GM21526 (cell line): ENCODE data around the gene PLEKHD1.

Source experiments
- ATAC-seq: cut with Tn5 transposase; IDR thresholded peaks from one replicate; pipeline ENCODE4 v1.9.1; 2021; ENCODE audit warnings: moderate library complexity; ENCODE audit not compliant: unreplicated experiment, low FRiP score

Gene PLEKHD1

GRCh38 chr14:69505338-69506240 is 21.1 kb downstream of the PLEKHD1 start:
- no peak for ATAC-seq

GRCh38 chr14:69506241-69506595 is 21.7 kb downstream of the PLEKHD1 start:
- ATAC-seq, result no peak

- no peak for ATAC-seq
Measured at GRCh38 chr14:69518289-69519101, 34.0 kb downstream of the PLEKHD1 start.

GRCh38 chr14:69519204-69520100 is 34.9 kb downstream of the PLEKHD1 start:
- ATAC-seq, result no peak

GRCh38 chr14:69522026-69522425 is 37.5 kb downstream of the PLEKHD1 start:
- no peak for ATAC-seq

- ATAC-seq, result no peak
Measured at GRCh38 chr14:69525896-69526295, 41.4 kb downstream of the PLEKHD1 start.

- ATAC-seq, result no peak
Measured at GRCh38 chr14:69527635-69528034, 43.1 kb downstream of the PLEKHD1 start.

- no peak for ATAC-seq
Measured at GRCh38 chr14:69528143-69528542, 43.6 kb downstream of the PLEKHD1 start.

- ATAC-seq, result no peak
Measured at GRCh38 chr14:69528930-69529329, 44.4 kb downstream of the PLEKHD1 start.

- no peak for ATAC-seq
Measured at GRCh38 chr14:69529563-69529962, 45.0 kb downstream of the PLEKHD1 start.

- ATAC-seq, result no peak
Measured at GRCh38 chr14:69530095-69530494, 45.6 kb downstream of the PLEKHD1 start.

GRCh38 chr14:69531135-69531534 is 46.6 kb downstream of the PLEKHD1 start:
- no peak for ATAC-seq

GRCh38 chr14:69532561-69533340 is 48.2 kb downstream of the PLEKHD1 start:
- no peak for ATAC-seq

- ATAC-seq, result no peak
Measured at GRCh38 chr14:69535230-69535848, 50.8 kb downstream of the PLEKHD1 start.

- ATAC-seq, result no peak
Measured at GRCh38 chr14:69536971-69537370, 52.4 kb downstream of the PLEKHD1 start.

- ATAC-seq, result no peak
Measured at GRCh38 chr14:69537900-69538299, 53.4 kb downstream of the PLEKHD1 start.

- ATAC-seq, result no peak
Measured at GRCh38 chr14:69538766-69539165, 54.2 kb downstream of the PLEKHD1 start.

GRCh38 chr14:69539631-69540410 is 55.3 kb downstream of the PLEKHD1 start:
- ATAC-seq, result no peak
